ENCODE results near the gene ZFAND2A. TPM values are rescaled to one million over a fixed set of nuclear protein-coding genes. Genes with fewer than 3 reads are reported as not detected.

ZFAND2A gene
- total and polyA plus RNA-seq, 2 donors (not counting 3 experiments of a cell fraction or from before 2014, with no cell fraction given), result 31.8 to 40.6 TPM

DNA sequence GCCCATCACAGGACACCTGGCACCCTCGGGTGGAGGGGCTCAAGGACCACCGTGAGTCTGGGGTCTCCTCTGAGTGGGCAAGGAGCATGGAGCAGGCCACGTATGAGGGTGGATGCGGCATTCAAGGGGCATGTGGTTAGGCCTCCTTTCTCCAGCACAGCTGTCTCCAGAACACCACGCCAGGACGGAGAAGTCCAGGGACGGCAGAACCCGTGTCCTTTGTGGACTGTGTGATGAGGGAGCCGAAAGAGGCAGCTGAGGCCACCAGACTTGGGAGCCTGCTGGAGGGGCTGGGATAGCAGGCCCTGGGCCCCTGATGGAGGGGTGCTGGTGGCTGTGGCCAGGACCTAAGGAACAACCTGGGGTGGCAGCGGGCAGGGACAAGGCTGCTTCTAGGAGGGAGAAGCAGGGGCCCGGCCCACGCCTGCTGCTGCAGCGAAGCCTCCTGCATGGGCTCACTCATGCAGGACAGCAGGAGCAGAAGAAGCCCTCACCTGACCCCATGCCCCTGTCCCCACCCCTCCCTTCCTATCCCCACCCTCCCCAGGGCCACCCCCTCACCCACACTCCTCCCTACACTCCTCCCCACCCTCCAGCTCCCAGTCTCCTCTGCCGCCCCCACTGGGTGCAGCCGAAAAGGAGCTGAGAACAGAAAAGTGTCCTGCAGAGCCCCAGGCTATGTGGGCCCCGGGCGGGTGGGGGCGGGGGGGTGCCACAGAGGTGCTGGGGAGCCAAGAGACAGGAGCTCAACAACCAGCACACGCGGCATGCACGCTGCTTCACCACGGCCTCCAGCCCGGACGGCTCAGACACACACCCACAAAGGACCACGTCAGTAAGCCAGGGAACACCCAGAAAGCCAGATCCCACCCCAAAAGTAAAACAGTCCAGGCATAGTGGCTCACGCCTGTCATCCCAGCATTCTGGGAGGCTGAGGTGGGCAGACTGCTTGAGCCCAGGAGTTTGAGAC is 29.7 kb downstream of the ZFAND2A start:
- no peak overlapping the region for H3K4me2 ChIP-seq (ENCODE audit: insufficient read depth, low read length)
- TF ChIP-seq, protein P1, sequence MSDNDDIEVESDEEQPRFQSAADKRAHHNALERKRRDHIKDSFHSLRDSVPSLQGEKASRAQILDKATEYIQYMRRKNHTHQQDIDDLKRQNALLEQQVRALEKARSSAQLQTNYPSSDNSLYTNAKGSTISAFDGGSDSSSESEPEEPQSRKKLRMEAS (IDR thresholded peaks at IDR 0.05; ENCODE audit: insufficient read depth, insufficient read length), result no peak
- POLR2A ChIA-PET, result no interaction called here
- intact Hi-C loops (cut with micrococcal nuclease) (no loop called here), dilution Hi-C loops (cut with MboI; ENCODE audit: extremely low pct_ligation_motif_present, low sequenced_read_pairs) (no loop called here)
- H3K4me3 ChIP-seq (replicated peaks in 1 of 3; ENCODE audit: insufficient read depth in 1 of 3, low read depth in 1 of 3, low read length in 3 of 3), result no peak overlapping the region
- H2AFZ ChIP-seq (ENCODE audit: low read depth, low read length), result no peak overlapping the region
- no peaks in the 10 kb centered on the region for H4K20me1 ChIP-seq (replicated peaks; ENCODE audit: control insufficient read depth, extremely low read depth, insufficient read depth, low read length)
- FAIRE-seq (no peak), DNase-seq (ENCODE audit: low read depth, low spot score) (no peak)
- H3K9me1 ChIP-seq (replicated peaks; ENCODE audit: control insufficient read depth, extremely low read depth, insufficient read depth, low read length), result no peaks in the 10 kb centered on the region
- CTCF ChIA-PET, result interaction anchor here (1.0 kb wide), 1 partner anchor 137 kb away, joined by 3 read pairs; no protein-coding TSS in a partner anchor
- H3K4me1 ChIP-seq (ENCODE audit: control insufficient read depth, extremely low read depth, insufficient read depth, low read length), result no peaks in the 10 kb centered on the region
- no peak overlapping the region for H3K27ac ChIP-seq (ENCODE audit: insufficient read depth, low read depth, low read length)
- H3K36me3 ChIP-seq (ENCODE audit: control insufficient read depth in 2 of 2, extremely low read depth in 1 of 2, insufficient read depth in 2 of 2, low read length in 2 of 2), result peaks cover 0 to 3% of the 10 kb centered on the region in 2 experiments
- no peaks in the 10 kb centered on the region for H3K9me3 ChIP-seq (replicated peaks; ENCODE audit: control insufficient read depth, insufficient read depth, low read length)
- no TSS peak for BruUV-seq (replicated peaks)
- H3K27me3 ChIP-seq (ENCODE audit: control insufficient read depth in 2 of 2, insufficient read depth in 2 of 2, low read length in 2 of 2), result no peaks in the 10 kb centered on the region
- H3K9ac ChIP-seq (replicated peaks; ENCODE audit: extremely low read depth, insufficient read depth, low read length), result no peak overlapping the region
- H3K79me2 ChIP-seq (ENCODE audit: control insufficient read depth, insufficient read depth, low read length), result peaks cover 3% of the 10 kb centered on the region

DNA sequence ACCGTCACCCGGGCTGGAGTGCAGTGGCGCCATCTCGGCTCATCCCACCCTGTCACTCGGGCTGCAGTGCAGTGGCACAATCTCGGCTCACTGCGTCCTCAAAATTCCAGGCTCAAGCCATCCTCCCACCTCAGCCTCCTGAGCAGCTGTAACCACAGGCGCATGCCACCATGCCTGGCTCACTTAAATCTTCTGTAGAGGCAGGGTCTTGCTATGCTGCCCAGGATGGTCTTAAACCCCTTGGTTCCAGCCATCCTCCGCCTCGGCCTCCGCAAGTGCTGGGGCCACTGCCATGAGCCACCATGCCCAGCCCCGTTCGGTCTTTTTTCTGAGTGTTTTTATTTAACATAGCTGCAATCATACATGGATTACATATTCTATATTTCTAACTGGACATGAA is 30.6 kb downstream of the ZFAND2A start:
- CTCF ChIA-PET, result interaction anchor here (1.0 kb wide), 1 partner anchor 136 kb away, joined by 3 read pairs; no protein-coding TSS in a partner anchor
- no peak overlapping the region for H3K4me3 ChIP-seq (replicated peaks in 1 of 3; ENCODE audit: insufficient read depth in 1 of 3, low read depth in 1 of 3, low read length in 3 of 3)
- H3K27ac ChIP-seq (ENCODE audit: insufficient read depth, low read depth, low read length), result no peak overlapping the region
- no peak overlapping the region for H3K4me2 ChIP-seq (ENCODE audit: insufficient read depth, low read length)
- no peaks in the 10 kb centered on the region for H3K27me3 ChIP-seq (ENCODE audit: control insufficient read depth in 2 of 2, insufficient read depth in 2 of 2, low read length in 2 of 2)
- DNase-seq (ENCODE audit: low read depth, low spot score) (no peak), FAIRE-seq (no peak)
- no peaks in the 10 kb centered on the region for H3K9me1 ChIP-seq (replicated peaks; ENCODE audit: control insufficient read depth, extremely low read depth, insufficient read depth, low read length)
- no TSS peak for BruUV-seq (replicated peaks)
- peaks cover 3% of the 10 kb centered on the region for H3K79me2 ChIP-seq (ENCODE audit: control insufficient read depth, insufficient read depth, low read length)
- dilution Hi-C loops (cut with MboI; ENCODE audit: extremely low pct_ligation_motif_present, low sequenced_read_pairs), result no loop called here
- no peaks in the 10 kb centered on the region for H4K20me1 ChIP-seq (replicated peaks; ENCODE audit: control insufficient read depth, extremely low read depth, insufficient read depth, low read length)
- no peak overlapping the region for H2AFZ ChIP-seq (ENCODE audit: low read depth, low read length)
- no peak overlapping the region for H3K9ac ChIP-seq (replicated peaks; ENCODE audit: extremely low read depth, insufficient read depth, low read length)
- intact Hi-C loops (cut with micrococcal nuclease), result no loop called here
- POLR2A ChIA-PET, result no interaction called here
- H3K9me3 ChIP-seq (replicated peaks; ENCODE audit: control insufficient read depth, insufficient read depth, low read length), result no peaks in the 10 kb centered on the region
- H3K4me1 ChIP-seq (ENCODE audit: control insufficient read depth, extremely low read depth, insufficient read depth, low read length), result peaks cover 4% of the 10 kb centered on the region
- H3K36me3 ChIP-seq (ENCODE audit: control insufficient read depth in 2 of 2, extremely low read depth in 1 of 2, insufficient read depth in 2 of 2, low read length in 2 of 2), result peaks cover 0 to 3% of the 10 kb centered on the region in 2 experiments
- no peak for TF ChIP-seq JUN (IDR thresholded peaks at IDR 0.05; ENCODE audit: borderline replicate concordance, insufficient read depth, insufficient read length, low read depth)
- no peak for TF ChIP-seq EZH2 (IDR thresholded peaks at IDR 0.05; ENCODE audit: borderline replicate concordance, low read depth, low read length, severe bottlenecking)
